WTC11 (cell line): ENCODE data around the gene CD247.

Source experiments
- ETV6 ChIP-seq: sonication (generic); formaldehyde crosslinking; IDR thresholded peaks from 2 replicates; pipeline ENCODE4 v1.8.1; 2022; ENCODE audit warnings: mild to moderate bottlenecking, missing genetic modification reagents
- RELA ChIP-seq: sonication (generic); formaldehyde crosslinking; IDR thresholded peaks from 2 replicates; pipeline ENCODE4 v1.8.1; 2022; ENCODE audit warnings: missing genetic modification reagents, mild to moderate bottlenecking, borderline replicate concordance
- USF2 ChIP-seq: sonication (generic); formaldehyde crosslinking; IDR thresholded peaks from 2 replicates; pipeline ENCODE4 v1.8.1; 2023; ENCODE audit warnings: mild to moderate bottlenecking, missing genetic modification reagents, moderate library complexity
- ZBTB21 ChIP-seq: sonication (generic); formaldehyde crosslinking; IDR thresholded peaks from 2 replicates; pipeline ENCODE4 v1.8.1; 2023; ENCODE audit warnings: mild to moderate bottlenecking, missing genetic modification reagents, borderline replicate concordance
- TF ChIP-seq, protein P1 (sequence below): fragments of 200-600 bp; IDR thresholded peaks from 2 replicates; pipeline ENCODE4 v1.8.0; 2022; ENCODE audit warnings: antibody characterized with exemption

DNA sequence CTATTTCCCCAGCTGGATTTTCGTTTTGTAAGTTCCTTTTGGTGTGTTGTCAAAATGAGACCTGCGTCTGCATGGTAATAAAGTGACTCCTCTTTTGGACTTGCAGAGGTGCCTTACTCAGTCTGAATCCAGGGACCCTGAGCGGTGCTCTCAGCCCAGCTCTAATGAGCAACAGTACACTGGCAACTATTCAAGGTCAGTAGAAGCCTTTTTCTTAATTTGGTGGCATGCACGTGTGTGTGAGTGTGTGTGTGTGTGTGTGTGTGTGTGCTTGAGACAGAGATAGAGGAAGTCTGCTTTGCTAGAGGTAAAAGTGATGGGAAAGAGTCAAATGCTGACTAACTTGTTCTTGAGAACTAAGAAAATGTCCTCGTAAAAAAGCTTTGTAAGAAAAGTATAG lies 105.4 kb downstream of the CD247 start:
- TF ChIP-seq USF2 (CRISPR knock-in tag) (no peak), ZBTB21 (CRISPR knock-in tag) (no peak), RELA (CRISPR knock-in tag) (no peak), ETV6 (CRISPR knock-in tag) (no peak)
- TF ChIP-seq, protein P1, sequence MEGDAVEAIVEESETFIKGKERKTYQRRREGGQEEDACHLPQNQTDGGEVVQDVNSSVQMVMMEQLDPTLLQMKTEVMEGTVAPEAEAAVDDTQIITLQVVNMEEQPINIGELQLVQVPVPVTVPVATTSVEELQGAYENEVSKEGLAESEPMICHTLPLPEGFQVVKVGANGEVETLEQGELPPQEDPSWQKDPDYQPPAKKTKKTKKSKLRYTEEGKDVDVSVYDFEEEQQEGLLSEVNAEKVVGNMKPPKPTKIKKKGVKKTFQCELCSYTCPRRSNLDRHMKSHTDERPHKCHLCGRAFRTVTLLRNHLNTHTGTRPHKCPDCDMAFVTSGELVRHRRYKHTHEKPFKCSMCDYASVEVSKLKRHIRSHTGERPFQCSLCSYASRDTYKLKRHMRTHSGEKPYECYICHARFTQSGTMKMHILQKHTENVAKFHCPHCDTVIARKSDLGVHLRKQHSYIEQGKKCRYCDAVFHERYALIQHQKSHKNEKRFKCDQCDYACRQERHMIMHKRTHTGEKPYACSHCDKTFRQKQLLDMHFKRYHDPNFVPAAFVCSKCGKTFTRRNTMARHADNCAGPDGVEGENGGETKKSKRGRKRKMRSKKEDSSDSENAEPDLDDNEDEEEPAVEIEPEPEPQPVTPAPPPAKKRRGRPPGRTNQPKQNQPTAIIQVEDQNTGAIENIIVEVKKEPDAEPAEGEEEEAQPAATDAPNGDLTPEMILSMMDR, result no peak
